HCT116 (cell line): ENCODE results near the gene C1orf21. TPM values are rescaled to one million over a fixed set of nuclear protein-coding genes. Genes with fewer than 3 reads are reported as not detected.

Experiments used
- ATAC-seq: fragments of 200-7000 bp; cut with Tn5 transposase; 2 replicates; pipeline ENCODE4 v1.9.1; 2020; ENCODE audit warnings: mild to moderate bottlenecking, moderate library complexity
- BruUV-seq: library from RNA; stranded (reverse); fragments of 400-500 nt; replicated peaks from 2 replicates; lab custom pipeline; 2021; lab: Mats Ljungman, UMichigan
- CTCF ChIA-PET: fragments of 300-600 bp; sonication (Branson Sonifier 250); formaldehyde crosslinking; loops from one replicate; lab custom pipeline; 2021; ENCODE audit warnings: antibody characterized with exemption; lab: Charles Lee
- POLR2A ChIA-PET: fragments of 300-600, 350-600 bp; sonication (Branson Sonifier 250); formaldehyde crosslinking; loops from one replicate; lab custom pipeline; 2021; ENCODE audit warnings: antibody characterized with exemption; lab: Charles Lee
- RAD21 ChIA-PET, 2 experiments: fragments of 300-600 bp; sonication (Branson Sonifier 250); formaldehyde crosslinking; loops; one replicate each; lab custom pipeline; 2023; ENCODE audit warnings: low total read pairs in 2 of 2; ENCODE audit not compliant: uncharacterized antibody in 2 of 2, unreplicated experiment in 2 of 2, low non-redundant PET in 1 of 2; lab: Charles Lee
- DNase-seq: peaks from one replicate; pipeline ENCODE4 v3.0.0-alpha.2; 2010; ENCODE audit warnings: low read depth, low spot score
- H2AFZ ChIP-seq: fragments of 200-600 bp; shearing (Covaris generic), sonication (generic); 2 replicates; pipeline ENCODE4 v1.6.1; 2017; ENCODE audit warnings: low read depth, mixed run types, mixed read lengths, antibody characterized with exemption, low read length; ENCODE audit not compliant: poor library complexity, severe bottlenecking
- H3K27ac ChIP-seq: 2 replicates; pipeline ENCODE4 v1.5.1; 2012; ENCODE audit warnings: low read depth, low read length
- H3K27me3 ChIP-seq: fragments of 200-600 bp; sonication (generic); 2 replicates; pipeline ENCODE4 v1.6.1; 2016; ENCODE audit warnings: mixed run types, low read length, mixed read lengths; ENCODE audit not compliant: insufficient read depth
- H3K36me3 ChIP-seq, 2 experiments: fragments of 200-500 bp in 1 of 2; fragments of 200-600 bp in 1 of 2; sonication (Bioruptor generic) in 1 of 2; sonication (generic) in 1 of 2; 2 replicates each; pipeline versions ENCODE4 v1.5.1 to v1.6.1; 2014 to 2016; ENCODE audit warnings: low read length in 2 of 2, inconsistent platforms in 1 of 2, mixed read lengths in 1 of 2, mixed run types in 1 of 2; ENCODE audit not compliant: insufficient read depth in 2 of 2, control insufficient read depth in 1 of 2
- H3K4me1 ChIP-seq, 2 experiments: fragments of 200-600 bp in 1 of 2; sonication (generic) in 1 of 2; 2 replicates each; pipeline versions ENCODE4 v1.5.1 to v1.6.1; 2012 to 2017; ENCODE audit warnings: low read length in 2 of 2, inconsistent platforms in 1 of 2, mild to moderate bottlenecking in 1 of 2, mixed read lengths in 1 of 2, mixed run types in 1 of 2, moderate library complexity in 1 of 2; ENCODE audit not compliant: insufficient read depth in 2 of 2, control insufficient read depth in 1 of 2
- H3K4me2 ChIP-seq: fragments of 200-600 bp; sonication (generic); 2 replicates; pipeline ENCODE4 v1.6.1; 2017; ENCODE audit warnings: mixed run types, low read length, mixed read lengths
- H3K4me3 ChIP-seq, 2 experiments: fragments of 200-600 bp in 1 of 2; sonication (generic) in 1 of 2; replicated peaks in 1 of 2; 2 replicates each; pipeline ENCODE4 v1.5.1; 2011 to 2016; ENCODE audit warnings: low read length in 2 of 2, control low read depth in 1 of 2, low read depth in 1 of 2, mild to moderate bottlenecking in 1 of 2, mixed read lengths in 1 of 2, mixed run types in 1 of 2
- H3K79me2 ChIP-seq: fragments of 200-600 bp; sonication (generic); 2 replicates; pipeline ENCODE4 v1.6.1; 2017; ENCODE audit warnings: mild to moderate bottlenecking, mixed run types, low read length, moderate library complexity, mixed read lengths; ENCODE audit not compliant: insufficient read depth
- H3K9ac ChIP-seq: fragments of 200-600 bp; sonication (generic); 2 replicates; pipeline ENCODE4 v1.6.1; 2016; ENCODE audit warnings: low read length, mixed read lengths
- H3K9me2 ChIP-seq: fragments of 200-600 bp; sonication (generic), shearing (Covaris generic); 2 replicates; pipeline ENCODE4 v1.6.1; 2017; ENCODE audit warnings: mixed run types, mild to moderate bottlenecking, moderate library complexity; ENCODE audit not compliant: insufficient read depth
- H3K9me3 ChIP-seq, 2 experiments: fragments of 200-500 bp in 1 of 2; fragments of 200-600 bp in 1 of 2; sonication (Bioruptor generic) in 1 of 2; sonication (generic) in 1 of 2; 2 replicates each; pipeline ENCODE4 v1.6.1; 2014 to 2017; ENCODE audit warnings: low read length in 2 of 2, mixed read lengths in 2 of 2, inconsistent platforms in 1 of 2, low read depth in 1 of 2, mild to moderate bottlenecking in 1 of 2, mixed run types in 1 of 2, moderate library complexity in 1 of 2; ENCODE audit not compliant: control insufficient read depth in 1 of 2, insufficient read depth in 1 of 2
- H4K20me1 ChIP-seq: fragments of 200-600 bp; sonication (generic), shearing (Covaris generic); 2 replicates; pipeline ENCODE4 v1.6.1; 2017; ENCODE audit warnings: mixed run types, mild to moderate bottlenecking, moderate library complexity; ENCODE audit not compliant: insufficient read depth
- CEBPB ChIP-seq: IDR thresholded peaks from 2 replicates; pipeline ENCODE4 v1.6.1; 2012; ENCODE audit warnings: low read depth
- POLR2AphosphoS5 ChIP-seq: IDR thresholded peaks from 2 replicates; pipeline ENCODE4 v1.6.1; 2011; ENCODE audit warnings: mild to moderate bottlenecking, low read depth, low read length, moderate library complexity
- RAD21 ChIP-seq: IDR thresholded peaks from 2 replicates; pipeline ENCODE4 v1.6.1; 2012; ENCODE audit warnings: low read depth, mild to moderate bottlenecking
- SP1 ChIP-seq: IDR thresholded peaks from 2 replicates; pipeline ENCODE4 v1.6.1; 2012; ENCODE audit warnings: low read depth
- TCF7L2 ChIP-seq: IDR thresholded peaks from 2 replicates; pipeline ENCODE4 v1.7.0; 2011; ENCODE audit warnings: borderline replicate concordance, inconsistent platforms; ENCODE audit not compliant: insufficient read depth, insufficient read length; ENCODE audit errors: extremely low read depth
- intact Hi-C: fragments of 100-400 bp; cut with micrococcal nuclease; formaldehyde crosslinking; loops from 2 replicates; pipeline ENCODE4 v1.10.0; 2022
- total RNA-seq: library from RNA; stranded (reverse); gene quantifications from one replicate; pipeline ENCODE4 v1.2.1, GENCODE V29; 2021; ENCODE audit not compliant: unreplicated experiment
- TF ChIP-seq, protein P1 (sequence below): IDR thresholded peaks from 2 replicates; pipeline ENCODE4 v1.6.1; 2012; ENCODE audit warnings: low read depth

C1orf21 gene
- total RNA-seq, 1 experiment from 2014 or later = 8.9 TPM

GRCh38 chr1:184617433-184618029 lies 230.7 kb downstream of the C1orf21 start (continued):
- TF ChIP-seq RAD21 = no peak
- TF ChIP-seq, all 23 proteins: peak for 0

DNA sequence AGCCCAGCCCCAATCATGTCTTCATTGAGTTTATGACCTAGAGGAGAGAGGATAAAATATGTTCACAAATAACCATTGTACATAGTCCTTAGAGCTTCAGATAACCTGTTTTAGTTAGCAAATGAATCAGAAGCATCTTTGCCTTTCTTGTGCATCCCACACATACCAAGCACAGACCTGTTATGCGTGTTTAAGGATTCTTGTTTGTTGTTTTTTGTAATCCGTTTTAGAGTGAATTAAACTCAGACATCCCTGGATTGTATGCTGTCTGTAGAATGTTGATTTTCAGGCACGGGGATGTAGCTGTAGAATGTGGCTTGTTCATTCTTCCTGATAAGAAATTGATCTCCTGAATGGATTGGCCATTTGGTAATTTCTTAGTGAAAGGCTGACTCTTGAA lies 232.0 kb downstream of the C1orf21 start:
- ChIA-PET POLR2A (no interaction called here), RAD21 (no interaction called here)
- BruUV-seq = no TSS peak

More for the DNA sequence above, 232.0 kb downstream of the C1orf21 start:
- DNase-seq (no peak), ATAC-seq (no peak)
- Histone ChIP-seq H3K27me3 (no peaks in the 10 kb centered on the region), H3K36me3 (no peaks in the 10 kb centered on the region), H3K9me2 (no peaks in the 10 kb centered on the region), H3K9me3 (no peaks in the 10 kb centered on the region), H4K20me1 (no peaks in the 10 kb centered on the region), H3K79me2 (no peaks in the 10 kb centered on the region), H3K27ac (no peak overlapping the region), H3K4me1 (no peaks in the 10 kb centered on the region), H3K9ac (no peak overlapping the region), H3K4me2 (no peak overlapping the region), H3K4me3 (no peak overlapping the region), H2AFZ (no peak overlapping the region)
- CTCF ChIA-PET = no interaction called here
- intact Hi-C loops = no loop called here
- TF ChIP-seq, protein P1, sequence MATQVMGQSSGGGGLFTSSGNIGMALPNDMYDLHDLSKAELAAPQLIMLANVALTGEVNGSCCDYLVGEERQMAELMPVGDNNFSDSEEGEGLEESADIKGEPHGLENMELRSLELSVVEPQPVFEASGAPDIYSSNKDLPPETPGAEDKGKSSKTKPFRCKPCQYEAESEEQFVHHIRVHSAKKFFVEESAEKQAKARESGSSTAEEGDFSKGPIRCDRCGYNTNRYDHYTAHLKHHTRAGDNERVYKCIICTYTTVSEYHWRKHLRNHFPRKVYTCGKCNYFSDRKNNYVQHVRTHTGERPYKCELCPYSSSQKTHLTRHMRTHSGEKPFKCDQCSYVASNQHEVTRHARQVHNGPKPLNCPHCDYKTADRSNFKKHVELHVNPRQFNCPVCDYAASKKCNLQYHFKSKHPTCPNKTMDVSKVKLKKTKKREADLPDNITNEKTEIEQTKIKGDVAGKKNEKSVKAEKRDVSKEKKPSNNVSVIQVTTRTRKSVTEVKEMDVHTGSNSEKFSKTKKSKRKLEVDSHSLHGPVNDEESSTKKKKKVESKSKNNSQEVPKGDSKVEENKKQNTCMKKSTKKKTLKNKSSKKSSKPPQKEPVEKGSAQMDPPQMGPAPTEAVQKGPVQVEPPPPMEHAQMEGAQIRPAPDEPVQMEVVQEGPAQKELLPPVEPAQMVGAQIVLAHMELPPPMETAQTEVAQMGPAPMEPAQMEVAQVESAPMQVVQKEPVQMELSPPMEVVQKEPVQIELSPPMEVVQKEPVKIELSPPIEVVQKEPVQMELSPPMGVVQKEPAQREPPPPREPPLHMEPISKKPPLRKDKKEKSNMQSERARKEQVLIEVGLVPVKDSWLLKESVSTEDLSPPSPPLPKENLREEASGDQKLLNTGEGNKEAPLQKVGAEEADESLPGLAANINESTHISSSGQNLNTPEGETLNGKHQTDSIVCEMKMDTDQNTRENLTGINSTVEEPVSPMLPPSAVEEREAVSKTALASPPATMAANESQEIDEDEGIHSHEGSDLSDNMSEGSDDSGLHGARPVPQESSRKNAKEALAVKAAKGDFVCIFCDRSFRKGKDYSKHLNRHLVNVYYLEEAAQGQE = no peak
- no peak for TF ChIP-seq SP1
- no peak for TF ChIP-seq TCF7L2
- no peak for TF ChIP-seq CEBPB
- no peak for TF ChIP-seq POLR2AphosphoS5
